Stimulated activated naive CD8-positive, alpha-beta T cell treated with anti-CD3 and anti-CD28 coated beads, Interleukin-15, amount 100 ng/mL, for 72 hours (primary cell): ENCODE results near the gene SCUBE1.

Experiments
- ATAC-seq: fragments of 150-1000 bp; cut with Tn5 transposase; 2 replicates; pipeline ENCODE4 v1.10.0; 2021; ENCODE audit warnings: mild to moderate bottlenecking, moderate library complexity
- DNase-seq, 2 donors: peaks; one replicate each; pipeline ENCODE4 v3.0.0; 2021 to 2022
- H3K27ac Mint-ChIP-seq, 2 donors: one replicate each; pipeline ENCODE4 v1.8.0; 2022; ENCODE audit warnings: mild to moderate bottlenecking in 2 of 2, mixed read lengths in 2 of 2, moderate library complexity in 2 of 2
- H3K27me3 Mint-ChIP-seq: one replicate; pipeline ENCODE4 v1.8.0; 2022; ENCODE audit warnings: mixed read lengths
- H3K4me1 Mint-ChIP-seq: one replicate; pipeline ENCODE4 v1.8.0; 2022; ENCODE audit warnings: mild to moderate bottlenecking, mixed read lengths
- H3K4me3 Mint-ChIP-seq, 2 donors: one replicate each; pipeline ENCODE4 v1.8.0; 2022; ENCODE audit warnings: mild to moderate bottlenecking in 2 of 2, mixed read lengths in 2 of 2, moderate library complexity in 1 of 2
- H3K9me3 Mint-ChIP-seq, 2 donors: one replicate each; pipeline ENCODE4 v1.8.0; 2022; ENCODE audit warnings: mixed read lengths in 2 of 2

Gene SCUBE1

DNA sequence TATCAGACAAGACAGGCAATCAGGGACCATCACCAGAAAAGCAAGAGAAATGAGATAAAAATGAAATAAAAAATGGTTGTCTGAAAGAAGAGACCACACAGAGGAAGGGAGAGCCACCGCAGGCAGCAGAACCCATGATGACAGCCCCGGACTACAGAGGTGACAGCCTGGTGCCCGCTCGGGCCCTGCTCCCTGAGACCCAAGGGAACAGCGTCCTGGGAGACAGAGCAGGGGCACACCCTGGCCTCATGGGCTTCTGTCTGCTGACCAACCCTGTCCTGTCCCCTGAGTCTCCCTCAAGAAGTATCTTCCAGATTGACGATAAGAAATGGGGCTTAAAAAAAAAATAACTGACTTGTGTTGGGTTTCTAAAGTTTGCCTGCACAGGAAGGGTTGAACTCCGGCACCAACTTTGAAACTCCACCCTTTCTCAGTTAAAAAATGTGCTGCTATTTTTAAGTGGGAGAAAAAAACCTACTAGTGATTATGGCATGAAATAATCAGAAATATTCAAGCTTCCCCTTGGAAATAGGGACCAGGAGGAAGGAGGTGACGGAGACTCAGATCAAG is 86.1 kb downstream of the SCUBE1 start:
- Mint-ChIP-seq H3K4me3 (no peak overlapping the region), H3K9me3 (no peaks in the 10 kb centered on the region), H3K27ac (peak overlapping the region in 1 of 2 donors; percentile 49), H3K4me1 (peaks cover 13% of the 10 kb centered on the region), H3K27me3 (peaks cover 49% of the 10 kb centered on the region)
- DNase-seq = no peak
- ATAC-seq = no peak

GRCh38 chr22:43256569-43256968 is 86.6 kb downstream of the SCUBE1 start:
- H3K27ac Mint-ChIP-seq = peak overlapping the region in 1 of 2 donors; percentile 81
- no peak overlapping the region for H3K4me3 Mint-ChIP-seq
- ATAC-seq (no peak), DNase-seq (no peak)
- H3K9me3 Mint-ChIP-seq = no peaks in the 10 kb centered on the region
- H3K4me1 Mint-ChIP-seq = peaks cover 13% of the 10 kb centered on the region
- peaks cover 46% of the 10 kb centered on the region for H3K27me3 Mint-ChIP-seq

DNA sequence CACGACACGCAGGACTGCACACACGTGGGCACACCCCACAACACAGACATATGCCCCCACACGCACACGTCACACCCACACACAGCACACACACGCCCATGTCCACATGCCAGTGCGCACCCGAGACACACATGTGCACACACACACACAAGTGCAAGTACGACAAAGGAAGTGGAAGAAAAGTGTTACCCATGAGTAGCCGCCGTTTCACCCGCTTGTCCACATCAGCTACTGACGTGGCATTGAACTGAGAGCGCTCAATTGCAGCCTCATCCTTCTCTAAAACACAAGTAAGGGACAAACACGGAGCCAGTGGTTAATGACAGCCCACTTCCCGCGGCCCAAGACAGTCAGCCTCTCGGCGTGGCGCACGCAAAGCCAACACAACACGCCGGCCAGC is 87.9 kb downstream of the SCUBE1 start:
- H3K9me3 Mint-ChIP-seq = no peaks in the 10 kb centered on the region
- peaks cover 13% of the 10 kb centered on the region for H3K4me1 Mint-ChIP-seq

GRCh38 chr22:43253839-43254238 is 89.3 kb downstream of the SCUBE1 start:
- no peak overlapping the region for H3K4me3 Mint-ChIP-seq
- H3K4me1 Mint-ChIP-seq = peaks cover 13% of the 10 kb centered on the region
- H3K27me3 Mint-ChIP-seq = peaks cover 35% of the 10 kb centered on the region
- ATAC-seq = no peak
- no peak for DNase-seq
- H3K9me3 Mint-ChIP-seq = no peaks in the 10 kb centered on the region
- H3K27ac Mint-ChIP-seq = no peak overlapping the region

More for the DNA sequence above, 87.9 kb downstream of the SCUBE1 start:
- no peak for ATAC-seq
- no peak for DNase-seq
- H3K27ac Mint-ChIP-seq = no peak overlapping the region
- H3K4me3 Mint-ChIP-seq = no peak overlapping the region
- peaks cover 46% of the 10 kb centered on the region for H3K27me3 Mint-ChIP-seq

DNA sequence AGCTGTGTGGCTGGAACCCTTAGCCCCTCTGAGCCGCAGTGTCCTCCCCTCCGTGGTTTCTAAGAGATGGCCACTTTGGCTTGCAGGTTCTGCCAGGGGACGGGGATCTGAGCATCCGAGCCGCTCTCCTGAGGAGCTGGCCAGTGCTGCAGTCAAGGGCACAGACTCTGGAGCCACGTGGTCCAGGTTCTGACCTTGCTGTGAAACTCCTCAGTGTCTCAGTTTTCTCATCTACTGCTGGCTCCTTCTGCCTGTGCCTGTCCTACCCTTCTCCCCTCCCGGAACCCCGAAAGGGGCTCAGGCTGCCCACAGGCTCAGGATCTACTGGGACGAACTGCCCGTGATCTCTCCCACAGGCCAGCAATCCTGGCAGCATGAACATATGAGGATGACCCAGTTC is 90.9 kb downstream of the SCUBE1 start:
- ATAC-seq (no peak), DNase-seq (no peak)
- Mint-ChIP-seq H3K27ac (peak overlapping the region in 1 of 2 donors; percentile 69), H3K4me1 (peaks cover 10% of the 10 kb centered on the region), H3K9me3 (no peaks in the 10 kb centered on the region), H3K4me3 (no peak overlapping the region), H3K27me3 (peaks cover 21% of the 10 kb centered on the region)

DNA sequence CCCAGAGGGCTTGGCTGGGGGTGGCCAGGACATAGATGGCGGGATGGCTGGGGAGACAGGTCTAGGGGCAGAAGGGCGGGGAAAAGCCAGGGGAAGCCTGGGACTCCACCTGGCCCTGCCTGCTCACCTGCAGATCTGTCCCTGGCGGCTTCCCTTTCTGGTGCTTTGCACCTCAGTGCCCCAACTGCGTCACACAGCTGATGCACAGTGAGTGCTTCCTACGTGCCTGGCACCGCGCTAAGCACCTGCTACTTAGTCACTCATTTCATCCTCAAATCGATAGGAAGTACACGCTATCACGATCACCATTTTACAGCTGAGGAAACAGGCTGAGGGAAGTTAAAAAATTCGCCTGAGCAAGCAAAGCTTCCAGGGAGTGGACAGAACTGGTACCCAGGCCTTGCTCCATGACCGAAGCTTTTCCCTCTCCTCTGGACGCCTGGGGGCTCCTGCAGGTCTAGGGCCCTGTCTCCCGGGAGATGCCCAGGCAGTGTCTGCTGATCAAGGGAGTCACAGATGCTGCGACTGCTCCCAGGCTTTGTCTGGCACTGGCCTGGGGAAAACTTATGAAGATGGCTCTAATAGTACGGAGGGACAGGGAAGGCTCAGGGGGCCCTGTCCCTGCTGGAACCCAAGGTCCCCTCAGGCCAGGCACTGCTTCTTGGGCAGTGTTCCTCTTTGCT is 93.2 kb downstream of the SCUBE1 start:
- H3K4me1 Mint-ChIP-seq = no peaks in the 10 kb centered on the region
- H3K9me3 Mint-ChIP-seq = no peaks in the 10 kb centered on the region
- DNase-seq (no peak), ATAC-seq (no peak)
- H3K4me3 Mint-ChIP-seq = no peak overlapping the region
- peak overlapping the region in 1 of 2 donors; percentile 76 for H3K27ac Mint-ChIP-seq
- no peaks in the 10 kb centered on the region for H3K27me3 Mint-ChIP-seq

GRCh38 chr22:43247546-43248260 is 95.5 kb downstream of the SCUBE1 start:
- H3K27me3 Mint-ChIP-seq = no peaks in the 10 kb centered on the region
- H3K4me1 Mint-ChIP-seq = no peaks in the 10 kb centered on the region
- H3K9me3 Mint-ChIP-seq = no peaks in the 10 kb centered on the region
- H3K27ac Mint-ChIP-seq = peak overlapping the region in 1 of 2 donors; percentile 27
- no peak for ATAC-seq
- H3K4me3 Mint-ChIP-seq = no peak overlapping the region
- DNase-seq = no peak

GRCh38 chr22:43246188-43246587 is 97.0 kb downstream of the SCUBE1 start:
- H3K4me3 Mint-ChIP-seq = no peak overlapping the region
- no peaks in the 10 kb centered on the region for H3K9me3 Mint-ChIP-seq
- no peak for DNase-seq
- no peak overlapping the region for H3K27ac Mint-ChIP-seq
- H3K27me3 Mint-ChIP-seq = no peaks in the 10 kb centered on the region
- ATAC-seq = no peak
- no peaks in the 10 kb centered on the region for H3K4me1 Mint-ChIP-seq

GRCh38 chr22:43245717-43246116 is 97.5 kb downstream of the SCUBE1 start:
- Mint-ChIP-seq H3K4me3 (no peak overlapping the region), H3K27ac (no peak overlapping the region), H3K9me3 (no peaks in the 10 kb centered on the region), H3K4me1 (no peaks in the 10 kb centered on the region), H3K27me3 (no peaks in the 10 kb centered on the region)
- ATAC-seq = no peak
- DNase-seq = no peak

- no peaks in the 10 kb centered on the region for H3K9me3 Mint-ChIP-seq
- no peaks in the 10 kb centered on the region for H3K4me1 Mint-ChIP-seq
- DNase-seq (no peak), ATAC-seq (no peak)
- no peak overlapping the region for H3K4me3 Mint-ChIP-seq
- no peaks in the 10 kb centered on the region for H3K27me3 Mint-ChIP-seq
- H3K27ac Mint-ChIP-seq = no peak overlapping the region
These were observed 98.2 kb downstream of the SCUBE1 start for GRCh38 chr22:43244803-43245527.

- Mint-ChIP-seq H3K27me3 (no peaks in the 10 kb centered on the region), H3K27ac (no peak overlapping the region), H3K4me1 (no peaks in the 10 kb centered on the region), H3K9me3 (no peaks in the 10 kb centered on the region), H3K4me3 (no peak overlapping the region)
- DNase-seq (no peak), ATAC-seq (peak; percentile 39)
These were observed 98.8 kb downstream of the SCUBE1 start for GRCh38 chr22:43244402-43244801.

- ATAC-seq (no peak), DNase-seq (no peak)
- no peaks in the 10 kb centered on the region for H3K9me3 Mint-ChIP-seq
- no peak overlapping the region for H3K4me3 Mint-ChIP-seq
- no peaks in the 10 kb centered on the region for H3K27me3 Mint-ChIP-seq
- H3K4me1 Mint-ChIP-seq = no peaks in the 10 kb centered on the region
- no peak overlapping the region for H3K27ac Mint-ChIP-seq
These were observed 99.8 kb downstream of the SCUBE1 start for GRCh38 chr22:43243324-43243723.

DNA sequence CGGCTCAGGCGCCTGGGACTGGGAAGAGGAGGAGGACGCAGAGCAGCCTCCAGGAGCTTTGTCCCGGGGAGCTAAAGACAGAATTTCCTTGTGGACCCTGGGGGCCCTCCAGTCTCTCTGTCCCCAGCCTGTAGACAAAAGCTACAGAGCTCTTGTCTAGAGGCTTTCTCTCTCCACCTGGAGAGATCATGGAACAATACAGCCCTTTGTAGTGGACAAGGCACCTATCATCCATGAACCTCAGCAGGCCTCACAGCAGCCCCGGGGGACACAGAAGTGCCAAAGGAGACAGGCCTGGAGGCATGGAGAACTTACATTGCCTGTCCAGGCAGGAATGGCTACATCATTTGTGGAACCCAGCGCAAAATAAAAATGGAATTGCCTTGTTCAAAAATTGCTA is 100.5 kb downstream of the SCUBE1 start:
- DNase-seq (no peak), ATAC-seq (no peak)
- no peaks in the 10 kb centered on the region for H3K9me3 Mint-ChIP-seq
- H3K27me3 Mint-ChIP-seq = no peaks in the 10 kb centered on the region
- H3K27ac Mint-ChIP-seq = no peak overlapping the region
- no peaks in the 10 kb centered on the region for H3K4me1 Mint-ChIP-seq
- no peak overlapping the region for H3K4me3 Mint-ChIP-seq

DNA sequence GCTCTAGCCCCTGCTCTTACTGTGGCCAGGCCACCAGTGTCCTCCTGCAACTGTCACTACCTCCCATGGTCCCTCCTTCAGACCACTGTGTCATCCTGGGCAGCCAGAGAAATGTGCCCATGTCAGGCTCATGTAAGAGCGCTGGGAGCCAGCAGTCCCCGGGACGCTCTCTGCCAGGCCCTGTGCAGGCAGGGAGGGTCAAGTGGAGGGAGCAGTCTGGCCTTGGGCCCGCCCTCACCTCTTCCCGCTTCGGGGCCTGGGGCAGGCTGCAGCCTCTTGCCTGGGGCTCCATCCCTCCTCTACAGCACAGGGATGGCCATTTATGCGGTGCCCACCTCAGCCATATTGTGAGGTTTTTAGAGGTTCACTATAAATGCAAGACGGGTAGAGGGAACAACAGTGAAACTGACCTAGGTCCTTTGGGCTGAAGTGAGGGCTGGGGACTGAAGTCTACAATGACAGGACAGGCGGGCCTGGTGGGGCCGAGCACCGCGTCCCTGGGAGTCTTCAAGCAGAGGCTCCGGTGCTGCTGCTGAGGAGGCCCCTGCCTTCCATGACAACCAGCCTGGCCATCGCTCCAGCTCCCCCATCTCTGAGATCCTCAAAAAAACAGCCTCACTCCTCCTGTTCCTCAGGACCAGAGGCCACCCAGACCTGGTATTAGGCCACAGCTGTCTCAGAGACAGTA is 101.3 kb downstream of the SCUBE1 start:
- DNase-seq = no peak

DNA sequence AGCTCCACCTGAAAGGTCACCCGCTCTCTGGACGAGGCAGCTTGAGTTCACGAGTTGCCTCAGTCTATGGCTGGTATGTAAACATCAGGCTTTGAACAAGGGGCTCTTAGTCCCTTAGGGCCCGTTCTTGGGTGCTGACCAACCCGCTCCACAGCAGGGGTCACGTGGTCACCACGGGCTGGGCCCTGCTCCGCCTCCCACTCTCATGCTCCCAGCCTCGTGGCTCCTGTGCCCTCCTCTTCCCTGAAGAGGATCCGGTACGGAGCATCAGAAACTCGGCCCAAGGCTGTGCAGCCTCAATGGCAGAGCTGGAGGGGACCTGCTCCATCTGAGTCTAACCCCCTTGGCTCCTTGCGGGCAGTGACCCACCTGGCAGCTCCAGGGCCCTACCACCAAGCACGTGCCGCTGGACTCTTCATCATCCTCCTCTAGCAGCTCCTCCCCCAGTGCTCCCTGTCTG is 102.0 kb downstream of the SCUBE1 start:
- H3K4me1 Mint-ChIP-seq = no peaks in the 10 kb centered on the region
- no peak overlapping the region for H3K27ac Mint-ChIP-seq
- no peak for ATAC-seq
- no peak for DNase-seq
- no peaks in the 10 kb centered on the region for H3K27me3 Mint-ChIP-seq
- no peaks in the 10 kb centered on the region for H3K9me3 Mint-ChIP-seq
- H3K4me3 Mint-ChIP-seq = no peak overlapping the region

More for the DNA sequence above, 101.3 kb downstream of the SCUBE1 start:
- Mint-ChIP-seq H3K27me3 (no peaks in the 10 kb centered on the region), H3K27ac (no peak overlapping the region), H3K4me3 (no peak overlapping the region), H3K4me1 (no peaks in the 10 kb centered on the region), H3K9me3 (no peaks in the 10 kb centered on the region)
- ATAC-seq = no peak
